Activated T-helper 17 cell treated with anti-CD3 and anti-CD28 coated beads, Interleukin-2, amount 50 U/mL, for 72 hours (primary cell): Measurements from ENCODE around the gene DAB2IP. TPM values are rescaled to one million over a fixed set of nuclear protein-coding genes. Genes with fewer than 3 reads are reported as not detected.

Source experiments
- ATAC-seq: fragments of 150-1000 bp; cut with Tn5 transposase; replicated peaks from 2 replicates; pipeline ENCODE4 v1.10.0; 2021; ENCODE audit warnings: mild to moderate bottlenecking, moderate library complexity
- H3K27ac Mint-ChIP-seq: one replicate; pipeline ENCODE4 v1.8.0; 2022; ENCODE audit warnings: mixed read lengths
- H3K27me3 Mint-ChIP-seq: one replicate; pipeline ENCODE4 v1.8.0; 2022; ENCODE audit warnings: mixed read lengths
- H3K36me3 Mint-ChIP-seq: one replicate; pipeline ENCODE4 v1.8.0; 2022; ENCODE audit warnings: low read depth, mild to moderate bottlenecking, mixed read lengths
- H3K4me1 Mint-ChIP-seq: one replicate; pipeline ENCODE4 v1.8.0; 2022; ENCODE audit warnings: mixed read lengths
- H3K4me3 Mint-ChIP-seq: one replicate; pipeline ENCODE4 v1.8.0; 2022; ENCODE audit warnings: mild to moderate bottlenecking, mixed read lengths
- H3K9me3 Mint-ChIP-seq: one replicate; pipeline ENCODE4 v1.8.0; 2022; ENCODE audit warnings: mixed read lengths
- total RNA-seq, 2 donors: library from RNA; stranded (reverse); gene quantifications; one replicate each; pipeline ENCODE4 v1.2.3, GENCODE V29; 2022

Gene DAB2IP
- total RNA-seq, 2 donors from 2014 or later = 0.09 TPM; not detected in 1

- Mint-ChIP-seq H3K9me3 (no peaks in the 10 kb centered on the region), H3K27me3 (peaks cover 3% of the 10 kb centered on the region), H3K4me3 (no peak overlapping the region), H3K4me1 (no peaks in the 10 kb centered on the region), H3K36me3 (no peaks in the 10 kb centered on the region), H3K27ac (no peak overlapping the region)
- no peak for ATAC-seq
Observed at GRCh38 chr9:121773954-121774714, 122.7 kb downstream of the DAB2IP start.

DNA sequence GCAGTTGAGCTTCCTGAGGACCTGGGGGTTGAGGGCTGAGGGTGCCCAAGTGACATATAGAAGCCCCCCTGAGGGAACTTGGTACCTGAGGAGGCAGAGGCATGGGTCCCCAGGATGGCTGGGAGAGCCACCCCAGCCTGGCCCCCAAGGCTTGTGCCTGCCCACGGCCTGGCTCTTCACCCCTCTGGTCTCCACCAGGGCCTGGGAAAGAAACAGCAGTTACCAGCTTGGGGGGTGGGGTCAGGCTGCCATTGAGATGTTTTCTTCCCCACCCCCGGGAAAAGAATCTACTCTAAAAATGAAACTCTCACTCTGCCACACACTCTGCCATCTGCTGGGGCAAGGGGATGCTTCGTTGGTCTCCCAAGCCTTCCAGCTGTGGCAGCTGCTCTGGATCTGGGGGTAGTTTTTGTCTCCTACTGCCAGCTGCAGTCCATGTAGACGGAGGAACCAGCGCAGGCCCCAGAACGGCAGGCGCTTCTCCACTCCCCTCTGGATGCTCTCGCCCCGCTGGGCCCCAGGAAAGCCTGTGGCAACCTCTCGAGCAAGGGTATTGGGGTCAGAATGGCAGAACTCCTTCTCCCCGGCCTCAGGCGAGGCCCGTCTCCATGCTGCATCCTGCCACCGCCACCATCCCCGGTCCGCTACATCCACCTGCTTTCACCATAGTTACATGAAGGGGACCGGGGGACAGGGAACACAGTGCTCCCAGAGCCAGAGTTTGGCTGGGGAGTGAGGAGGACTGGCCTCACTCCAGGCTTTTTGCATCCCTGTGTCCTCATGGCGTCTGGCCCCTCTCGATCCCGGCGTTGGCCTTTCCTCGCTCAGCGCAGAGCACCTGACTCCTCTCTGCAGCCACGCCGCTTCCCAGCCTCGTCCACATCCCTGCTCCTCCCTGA lies 123.5 kb downstream of the DAB2IP start:
- Mint-ChIP-seq H3K36me3 (no peaks in the 10 kb centered on the region), H3K4me3 (no peak overlapping the region)

DNA sequence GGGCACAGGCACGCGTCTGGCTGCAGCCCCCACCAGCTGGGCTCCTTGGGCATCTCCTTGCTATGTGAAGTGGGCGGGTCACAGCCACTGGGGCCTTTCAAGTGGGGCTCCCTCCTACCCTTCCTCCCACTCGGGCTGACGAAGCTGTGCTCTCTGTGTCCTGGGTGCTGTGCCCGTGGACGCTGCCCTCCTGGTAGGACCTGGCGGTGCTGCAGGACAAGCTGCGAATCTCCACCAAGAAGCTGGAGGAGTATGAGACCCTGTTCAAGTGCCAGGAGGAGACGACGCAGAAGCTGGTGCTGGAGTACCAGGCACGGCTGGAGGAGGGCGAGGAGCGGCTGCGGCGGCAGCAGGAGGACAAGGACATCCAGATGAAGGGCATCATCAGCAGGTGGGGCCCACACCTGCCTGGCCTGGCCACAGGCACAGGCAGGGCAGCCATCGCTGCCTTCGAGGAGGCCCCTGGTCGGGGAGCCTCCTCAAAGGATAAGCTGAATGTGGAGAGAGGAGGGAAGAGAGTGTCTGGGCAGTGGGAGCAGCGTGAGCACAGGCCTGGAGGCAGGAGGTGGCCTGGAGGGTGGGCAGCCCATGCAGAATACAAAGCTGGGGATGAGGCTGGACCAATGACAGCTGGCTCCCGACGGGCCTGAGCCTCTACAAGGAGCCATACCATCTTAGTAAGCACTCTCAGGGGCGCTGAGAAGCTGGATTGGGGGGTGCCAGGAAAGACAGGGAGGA lies 124.7 kb downstream of the DAB2IP start:
- Mint-ChIP-seq H3K27me3 (peaks cover 15% of the 10 kb centered on the region), H3K4me3 (no peak overlapping the region), H3K36me3 (no peaks in the 10 kb centered on the region), H3K27ac (no peak overlapping the region), H3K9me3 (no peaks in the 10 kb centered on the region), H3K4me1 (no peaks in the 10 kb centered on the region)
- ATAC-seq = peak; percentile 21

More for the DNA sequence above, 123.5 kb downstream of the DAB2IP start:
- H3K4me1 Mint-ChIP-seq = no peaks in the 10 kb centered on the region
- H3K9me3 Mint-ChIP-seq = no peaks in the 10 kb centered on the region
- ATAC-seq = no peak
- peaks cover 7% of the 10 kb centered on the region for H3K27me3 Mint-ChIP-seq
- H3K27ac Mint-ChIP-seq = no peak overlapping the region

DNA sequence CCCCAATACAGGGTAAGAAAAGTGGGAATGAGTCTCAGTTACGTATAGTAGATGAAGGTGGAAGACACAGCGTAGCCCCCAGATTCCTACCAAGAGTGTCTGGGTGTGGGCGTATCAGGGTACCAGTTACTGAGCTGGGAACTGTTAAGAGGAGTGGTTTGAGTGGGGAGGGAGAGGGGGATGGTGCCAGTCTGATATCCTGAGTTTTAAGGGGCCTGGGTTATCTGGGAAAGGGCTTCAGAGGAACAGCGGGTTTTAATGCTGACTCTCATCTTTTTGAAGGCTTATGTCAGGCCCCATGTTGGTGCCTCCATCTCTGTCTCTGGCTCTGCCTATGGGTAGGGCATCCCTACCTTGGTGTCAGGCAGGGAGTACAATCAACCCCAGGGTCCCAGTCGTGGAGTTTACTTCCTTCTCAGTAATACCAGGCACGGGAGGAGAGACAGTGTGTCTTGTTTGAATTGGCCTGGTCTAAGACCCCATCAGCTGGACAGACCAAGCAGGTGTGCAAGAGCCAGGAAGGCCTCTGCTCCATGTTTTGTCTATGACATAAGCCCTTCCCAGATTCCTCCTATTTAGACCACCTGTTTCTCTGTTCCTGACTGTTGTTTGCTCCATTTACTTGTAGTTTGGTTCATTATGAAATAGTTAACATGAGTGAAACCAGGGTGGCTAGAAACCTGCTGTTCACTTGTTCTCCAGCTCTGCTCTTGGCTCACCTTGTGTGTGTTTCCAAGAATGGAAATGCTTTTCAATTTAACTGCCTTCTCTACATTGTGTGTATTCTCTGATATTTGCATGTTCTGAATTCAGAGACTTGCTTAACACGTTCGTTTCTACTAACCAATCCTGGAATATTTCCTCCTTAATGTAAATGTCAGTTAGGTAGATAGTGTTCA lies 125.6 kb downstream of the DAB2IP start:
- H3K4me3 Mint-ChIP-seq = no peak overlapping the region
- no peaks in the 10 kb centered on the region for H3K9me3 Mint-ChIP-seq
- H3K4me1 Mint-ChIP-seq = no peaks in the 10 kb centered on the region
- H3K27me3 Mint-ChIP-seq = peaks cover 16% of the 10 kb centered on the region
- ATAC-seq = no peak
- H3K27ac Mint-ChIP-seq = no peak overlapping the region
- H3K36me3 Mint-ChIP-seq = no peaks in the 10 kb centered on the region

- Mint-ChIP-seq H3K4me1 (no peaks in the 10 kb centered on the region), H3K27ac (no peak overlapping the region), H3K36me3 (no peaks in the 10 kb centered on the region), H3K9me3 (no peaks in the 10 kb centered on the region), H3K27me3 (peaks cover 16% of the 10 kb centered on the region), H3K4me3 (no peak overlapping the region)
- ATAC-seq = no peak
Observed at GRCh38 chr9:121778252-121779225, 127.1 kb downstream of the DAB2IP start.

GRCh38 chr9:121779381-121780117 lies 128.1 kb downstream of the DAB2IP start:
- no peaks in the 10 kb centered on the region for H3K36me3 Mint-ChIP-seq
- H3K9me3 Mint-ChIP-seq = no peaks in the 10 kb centered on the region
- H3K27me3 Mint-ChIP-seq = peaks cover 16% of the 10 kb centered on the region
- no peak overlapping the region for H3K4me3 Mint-ChIP-seq
- no peaks in the 10 kb centered on the region for H3K4me1 Mint-ChIP-seq
- ATAC-seq = no peak
- no peak overlapping the region for H3K27ac Mint-ChIP-seq

DNA sequence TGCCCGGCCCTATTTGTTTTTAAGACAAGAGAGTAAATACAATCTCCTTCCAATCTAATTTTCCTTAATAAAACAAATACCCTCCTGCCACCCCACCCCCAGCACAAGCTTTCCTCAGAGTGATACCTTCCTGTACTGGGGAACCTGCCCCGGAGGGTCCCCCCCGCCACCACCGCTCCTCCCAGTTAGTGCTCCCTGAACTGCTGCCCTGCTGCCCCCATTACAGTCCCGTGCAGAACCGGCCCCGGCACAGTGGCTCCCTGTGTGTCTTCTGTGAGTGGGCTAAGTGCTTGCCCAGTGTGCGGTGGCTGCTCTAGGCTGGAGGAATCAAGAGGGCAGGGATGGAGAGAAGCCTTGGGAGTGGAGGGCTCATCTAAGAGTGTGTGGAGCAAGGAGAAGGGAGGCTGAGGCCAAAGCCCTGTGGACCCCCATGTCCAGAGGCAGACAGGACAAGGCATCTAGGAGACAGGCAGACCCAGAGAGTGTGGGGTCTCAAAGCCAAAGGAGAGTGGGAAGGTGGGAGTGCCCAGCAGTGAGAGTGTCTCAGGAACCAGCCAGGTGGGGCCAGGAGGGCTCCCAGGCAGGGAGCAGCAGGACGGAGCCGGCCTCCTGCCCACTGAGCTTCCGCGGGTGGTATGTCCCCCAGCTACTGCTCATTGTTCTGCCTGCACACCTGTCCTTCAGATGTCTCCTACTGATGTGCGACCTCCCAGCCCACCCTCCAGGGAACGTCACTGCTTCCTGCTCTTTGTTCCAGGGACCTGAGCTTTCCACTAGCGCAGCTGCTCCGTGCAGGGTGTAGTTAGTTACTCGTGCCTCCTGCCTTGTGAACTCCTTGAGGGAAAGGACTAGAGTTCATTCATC lies 129.0 kb downstream of the DAB2IP start:
- Mint-ChIP-seq H3K9me3 (no peaks in the 10 kb centered on the region), H3K36me3 (no peaks in the 10 kb centered on the region), H3K27me3 (peaks cover 16% of the 10 kb centered on the region), H3K4me3 (no peak overlapping the region), H3K27ac (no peak overlapping the region), H3K4me1 (no peaks in the 10 kb centered on the region)
- ATAC-seq = no peak

DNA sequence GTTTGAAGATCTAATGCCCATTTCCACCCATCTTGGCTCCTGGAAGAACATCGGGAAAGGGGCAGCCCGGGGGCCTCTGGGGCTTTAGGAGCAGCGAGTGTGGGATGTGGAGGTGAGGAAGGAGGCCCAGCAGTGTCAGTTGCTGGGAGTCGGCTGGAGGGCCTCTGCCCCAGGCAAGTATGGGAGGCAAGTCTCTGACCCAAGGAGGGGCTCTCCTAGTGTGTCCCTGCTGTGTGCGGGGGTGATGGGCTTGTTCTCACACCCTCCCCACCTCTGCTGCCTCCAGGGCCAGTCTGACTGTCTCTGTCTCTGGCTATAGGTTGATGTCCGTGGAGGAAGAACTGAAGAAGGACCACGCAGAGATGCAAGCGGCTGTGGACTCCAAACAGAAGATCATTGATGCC lies 129.7 kb downstream of the DAB2IP start:
- ATAC-seq = no peak
- H3K36me3 Mint-ChIP-seq = no peaks in the 10 kb centered on the region
- H3K27ac Mint-ChIP-seq = no peak overlapping the region
- H3K4me3 Mint-ChIP-seq = no peak overlapping the region
- H3K27me3 Mint-ChIP-seq = peaks cover 13% of the 10 kb centered on the region
- no peaks in the 10 kb centered on the region for H3K4me1 Mint-ChIP-seq
- H3K9me3 Mint-ChIP-seq = no peaks in the 10 kb centered on the region

GRCh38 chr9:121781701-121782464 lies 130.4 kb downstream of the DAB2IP start:
- Mint-ChIP-seq H3K27me3 (peaks cover 17% of the 10 kb centered on the region), H3K27ac (no peak overlapping the region), H3K36me3 (no peaks in the 10 kb centered on the region)

GRCh38 chr9:121782514-121783110 lies 131.2 kb downstream of the DAB2IP start:
- Mint-ChIP-seq H3K27ac (no peak overlapping the region), H3K4me1 (no peaks in the 10 kb centered on the region), H3K36me3 (no peaks in the 10 kb centered on the region), H3K4me3 (no peak overlapping the region), H3K27me3 (peaks cover 23% of the 10 kb centered on the region), H3K9me3 (no peaks in the 10 kb centered on the region)
- no peak for ATAC-seq

More at GRCh38 chr9:121781701-121782464, 130.4 kb downstream of the DAB2IP start:
- Mint-ChIP-seq H3K4me3 (no peak overlapping the region), H3K4me1 (no peaks in the 10 kb centered on the region), H3K9me3 (no peaks in the 10 kb centered on the region)
- ATAC-seq = no peak

GRCh38 chr9:121783111-121783510 lies 131.7 kb downstream of the DAB2IP start:
- peaks cover 27% of the 10 kb centered on the region for H3K27me3 Mint-ChIP-seq
- no peak overlapping the region for H3K27ac Mint-ChIP-seq
- no peaks in the 10 kb centered on the region for H3K36me3 Mint-ChIP-seq

More at GRCh38 chr9:121783111-121783510, 131.7 kb downstream of the DAB2IP start:
- no peak for ATAC-seq
- Mint-ChIP-seq H3K9me3 (no peaks in the 10 kb centered on the region), H3K4me3 (no peak overlapping the region), H3K4me1 (no peaks in the 10 kb centered on the region)
